Measurements from ENCODE around the gene CEP170B.

- TF ChIP-seq CTCF (conservative IDR thresholded peaks at IDR 0.05; ENCODE audit: low read length) (no peak; the same call in 1 of the 2 replicates), EZH2phosphoT487 (IDR thresholded peaks at IDR 0.05; ENCODE audit: borderline replicate concordance) (no peak)
These were observed 14.3 kb downstream of the CEP170B start for GRCh38 chr14:104879201-104879982.

Measured in Loucy (cell line).